HepG2 (cell line): ENCODE data around the gene USP7. TPM values are rescaled to one million over a fixed set of nuclear protein-coding genes. Genes with fewer than 3 reads are reported as not detected.

ENCODE experiments used
- AGO2 ChIP-seq: fragments of 200-400 bp; formaldehyde crosslinking; optimal IDR thresholded peaks from 2 replicates; pipeline ENCODE3; 2017; ENCODE audit warnings: mild to moderate bottlenecking, low read depth, low read length, moderate library complexity
- ARHGAP35 ChIP-seq: sonication (generic); formaldehyde crosslinking; IDR thresholded peaks from 2 replicates; pipeline ENCODE4 v1.9.0; 2022; ENCODE audit warnings: mild to moderate bottlenecking, inconsistent platforms, moderate library complexity, missing genetic modification reagents, borderline replicate concordance
- CCAR2 ChIP-seq: fragments of 200-400 bp; formaldehyde crosslinking; optimal IDR thresholded peaks from 2 replicates; pipeline ENCODE3; 2018; ENCODE audit warnings: low read depth, mild to moderate bottlenecking, low read length, moderate library complexity
- CEBPB ChIP-seq: IDR thresholded peaks from 2 replicates; pipeline ENCODE4 v1.6.1; 2011; ENCODE audit warnings: low read depth, low read length, improper control_type of control experiment, borderline replicate concordance
- DR1 ChIP-seq: sonication (generic); formaldehyde crosslinking; IDR thresholded peaks from 2 replicates; pipeline ENCODE4 v1.8.0; 2021; ENCODE audit warnings: mild to moderate bottlenecking, missing genetic modification reagents, inconsistent platforms
- HNRNPL ChIP-seq: fragments of 200-400 bp; formaldehyde crosslinking; IDR thresholded peaks from 2 replicates; pipeline ENCODE4 v1.6.1; 2017; ENCODE audit warnings: mild to moderate bottlenecking, low read depth, low read length
- HNRNPLL ChIP-seq: fragments of 200-400 bp; formaldehyde crosslinking; IDR thresholded peaks from 2 replicates; pipeline ENCODE4 v1.6.1; 2017; ENCODE audit warnings: mild to moderate bottlenecking, low read depth, low read length; ENCODE audit not compliant: poor library complexity, severe bottlenecking
- MXI1 ChIP-seq: IDR thresholded peaks from 3 replicates; pipeline ENCODE4 v1.6.1; 2012; ENCODE audit warnings: low read depth, low read length, inconsistent platforms, borderline replicate concordance
- NONO ChIP-seq, 2 experiments: fragments of 450-650 bp in 1 of 2; sonication (generic) in 1 of 2; formaldehyde crosslinking in 1 of 2; IDR thresholded peaks in 1 of 2; conservative IDR thresholded peaks in 1 of 2; 2 replicates each; pipeline versions ENCODE4 v1.6.1 to v1.8.0; 2017 to 2022; ENCODE audit warnings: mild to moderate bottlenecking in 1 of 2, missing genetic modification reagents in 1 of 2, moderate library complexity in 1 of 2
- PCBP1 ChIP-seq: fragments of 200-400 bp; formaldehyde crosslinking; IDR thresholded peaks from 2 replicates; pipeline ENCODE4 v1.6.1; 2017; ENCODE audit warnings: mild to moderate bottlenecking, low read depth, low read length, borderline replicate concordance
- PHB2 ChIP-seq: fragments of 450-650 bp; IDR thresholded peaks from 2 replicates; pipeline ENCODE4 v1.6.1; 2018; ENCODE audit not compliant: partially characterized antibody
- RAD21 ChIP-seq: fragments of 450-650 bp; formaldehyde crosslinking; IDR thresholded peaks from 2 replicates; pipeline ENCODE4 v1.5.0; 2020; ENCODE audit warnings: mild to moderate bottlenecking
- REXO4 ChIP-seq: sonication (generic); formaldehyde crosslinking; IDR thresholded peaks from 2 replicates; pipeline ENCODE4 v1.8.0; 2022; ENCODE audit warnings: missing genetic modification reagents, mild to moderate bottlenecking, borderline replicate concordance
- SCMH1 ChIP-seq: sonication (generic); formaldehyde crosslinking; IDR thresholded peaks from 2 replicates; pipeline ENCODE4 v1.9.0; 2021; ENCODE audit warnings: missing genetic modification reagents, mild to moderate bottlenecking, borderline replicate concordance
- SIN3A ChIP-seq: IDR thresholded peaks from 2 replicates; pipeline ENCODE4 v1.6.1; 2011; ENCODE audit warnings: low read depth, mild to moderate bottlenecking, control low read depth, low read length, borderline replicate concordance
- SOX13 ChIP-seq, 3 experiments: fragments of 450-650 bp in 1 of 3; sonication (generic) in 1 of 3; formaldehyde crosslinking in 1 of 3; IDR thresholded peaks in 2 of 3; conservative IDR thresholded peaks in 1 of 3; 2 replicates each; pipeline versions ENCODE4 v1.5.0 to v1.6.1; 2016 to 2020; ENCODE audit warnings: antibody characterized with exemption in 1 of 3, mild to moderate bottlenecking in 1 of 3, missing compliant biosample characterization in 1 of 3, missing genetic modification reagents in 1 of 3, moderate library complexity in 1 of 3
- SYNCRIP ChIP-seq: fragments of 200-400 bp; formaldehyde crosslinking; IDR thresholded peaks from 2 replicates; pipeline ENCODE4 v1.6.1; 2018; ENCODE audit warnings: mild to moderate bottlenecking, low read depth, low read length; ENCODE audit not compliant: insufficient read depth
- XRCC5 ChIP-seq: fragments of 200-400 bp; formaldehyde crosslinking; optimal IDR thresholded peaks from 2 replicates; pipeline ENCODE3; 2017; ENCODE audit warnings: mild to moderate bottlenecking, low read length
- ZNF232 ChIP-seq: sonication (generic); formaldehyde crosslinking; IDR thresholded peaks from 2 replicates; pipeline ENCODE4 v1.4.0; 2020; ENCODE audit warnings: missing genetic modification reagents, borderline replicate concordance
- ZNF282 ChIP-seq: fragments of 450-650 bp; IDR thresholded peaks from 2 replicates; pipeline ENCODE4 v1.6.1; 2018; ENCODE audit not compliant: partially characterized antibody
- ZNF550 ChIP-seq: sonication (generic); formaldehyde crosslinking; IDR thresholded peaks from 2 replicates; pipeline ENCODE4 v1.4.0; 2020; ENCODE audit warnings: mild to moderate bottlenecking, missing genetic modification reagents, borderline replicate concordance
- ZNF558 ChIP-seq: sonication (generic); formaldehyde crosslinking; IDR thresholded peaks from 2 replicates; pipeline ENCODE4 v1.9.0; 2022; ENCODE audit warnings: mild to moderate bottlenecking, missing genetic modification reagents, borderline replicate concordance
- ZNF570 ChIP-seq: sonication (generic); formaldehyde crosslinking; IDR thresholded peaks from 2 replicates; pipeline ENCODE4 v1.4.0; 2020; ENCODE audit warnings: mild to moderate bottlenecking, missing genetic modification reagents, borderline replicate concordance
- polyA plus RNA-seq, 8 experiments: library from polyadenylated mRNA; depleted of rRNA in 3 of 8; stranded (reverse) in 7 of 8; unstranded in 1 of 8; fragments of >200 nt; fragmentation: Illumina TruSeq in 4 of 8; extraction: Trizol in 4 of 8; gene quantifications; 2 replicates each; pipeline versions ENCODE4 v1.2.1 to v1.2.3, GENCODE V29; 2011 to 2016; ENCODE audit warnings: low read depth in 4 of 8, missing spikeins in 1 of 8, mixed read lengths in 1 of 8; ENCODE audit not compliant: insufficient read depth in 1 of 8
- total RNA-seq, 5 experiments: library from RNA; depleted of rRNA; stranded (reverse); fragments of >200 nt; fragmentation: Illumina TruSeq; extraction: Trizol; gene quantifications; 2 replicates each; pipeline ENCODE4 v1.2.3, GENCODE V29; 2016; ENCODE audit warnings: low read depth in 1 of 5
- TF ChIP-seq, protein P1 (sequence below): sonication (generic); formaldehyde crosslinking; IDR thresholded peaks from 2 replicates; pipeline ENCODE4 v1.5.1; 2020; ENCODE audit warnings: missing genetic modification reagents, mild to moderate bottlenecking, borderline replicate concordance

Gene USP7
- total and polyA plus RNA-seq, 2 of the 13 experiments (the other 11 are each of a cell fraction or from before 2014, with no cell fraction given) = 52.5 to 173 TPM

DNA sequence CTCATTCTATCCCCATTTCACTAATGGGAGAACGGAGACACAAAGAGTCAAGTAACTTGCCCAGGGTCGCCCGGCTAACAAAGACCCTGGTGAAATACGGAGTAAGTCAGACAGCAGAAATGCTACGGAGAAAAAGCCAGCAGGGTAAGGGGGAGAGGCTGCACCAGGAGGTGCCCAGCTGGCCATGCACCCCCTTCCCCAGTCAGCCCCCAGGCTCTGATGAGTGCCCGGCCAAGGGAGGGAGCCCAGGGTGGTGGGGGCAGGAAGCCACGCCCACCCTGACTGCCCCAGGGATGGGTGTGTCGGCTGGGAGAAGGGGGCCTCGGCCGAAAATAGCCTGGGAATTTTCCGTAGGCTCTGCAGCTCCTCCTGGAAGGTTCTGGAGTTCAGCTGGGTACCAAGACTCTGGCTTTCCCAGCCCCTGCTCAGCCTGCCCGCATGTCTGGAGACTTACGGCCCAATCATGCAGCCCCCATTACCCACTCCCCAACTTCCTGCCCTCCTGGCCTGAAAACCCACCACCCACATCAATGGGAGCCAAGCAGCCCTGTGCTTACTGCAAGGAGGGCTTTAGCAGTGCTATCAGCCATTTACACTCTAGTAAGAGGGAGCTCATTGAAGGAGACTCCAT, 99.1 kb downstream of the USP7 start (continued):
- TF ChIP-seq, protein P1, sequence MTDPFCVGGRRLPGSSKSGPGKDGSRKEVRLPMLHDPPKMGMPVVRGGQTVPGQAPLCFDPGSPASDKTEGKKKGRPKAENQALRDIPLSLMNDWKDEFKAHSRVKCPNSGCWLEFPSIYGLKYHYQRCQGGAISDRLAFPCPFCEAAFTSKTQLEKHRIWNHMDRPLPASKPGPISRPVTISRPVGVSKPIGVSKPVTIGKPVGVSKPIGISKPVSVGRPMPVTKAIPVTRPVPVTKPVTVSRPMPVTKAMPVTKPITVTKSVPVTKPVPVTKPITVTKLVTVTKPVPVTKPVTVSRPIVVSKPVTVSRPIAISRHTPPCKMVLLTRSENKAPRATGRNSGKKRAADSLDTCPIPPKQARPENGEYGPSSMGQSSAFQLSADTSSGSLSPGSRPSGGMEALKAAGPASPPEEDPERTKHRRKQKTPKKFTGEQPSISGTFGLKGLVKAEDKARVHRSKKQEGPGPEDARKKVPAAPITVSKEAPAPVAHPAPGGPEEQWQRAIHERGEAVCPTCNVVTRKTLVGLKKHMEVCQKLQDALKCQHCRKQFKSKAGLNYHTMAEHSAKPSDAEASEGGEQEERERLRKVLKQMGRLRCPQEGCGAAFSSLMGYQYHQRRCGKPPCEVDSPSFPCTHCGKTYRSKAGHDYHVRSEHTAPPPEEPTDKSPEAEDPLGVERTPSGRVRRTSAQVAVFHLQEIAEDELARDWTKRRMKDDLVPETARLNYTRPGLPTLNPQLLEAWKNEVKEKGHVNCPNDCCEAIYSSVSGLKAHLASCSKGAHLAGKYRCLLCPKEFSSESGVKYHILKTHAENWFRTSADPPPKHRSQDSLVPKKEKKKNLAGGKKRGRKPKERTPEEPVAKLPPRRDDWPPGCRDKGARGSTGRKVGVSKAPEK (CRISPR knock-in tag) = peak; percentile 2; the same call in 1 of the 2 replicates
- peak; percentile 84 for TF ChIP-seq ZNF232 (CRISPR knock-in tag)
- peak; percentile 60; the same call in 1 of the 2 replicates for TF ChIP-seq HNRNPL
- TF ChIP-seq ZNF570 = no peak
- TF ChIP-seq NONO (IDR thresholded peaks at IDR 0.05) = no peak
- TF ChIP-seq NONO (CRISPR knock-in tag; conservative IDR thresholded peaks at IDR 0.05) = no peak
- no peak for TF ChIP-seq ZNF282
- TF ChIP-seq AGO2 = peak; percentile 94
- TF ChIP-seq PCBP1 = peak; percentile 86; the same call in 1 of the 2 replicates
- TF ChIP-seq REXO4 (CRISPR knock-in tag) = no peak
- no peak for TF ChIP-seq ZNF550 (CRISPR knock-in tag)
- 0 out of 2 replicates have a peak, but pooled peaks have one; percentile 1 for TF ChIP-seq ARHGAP35 (CRISPR knock-in tag)
- no peak for TF ChIP-seq SYNCRIP
- no peak for TF ChIP-seq MXI1
- TF ChIP-seq RAD21 (CRISPR knock-in tag) = 0 out of 2 replicates have a peak, but pooled peaks have one; percentile 28
- no peak for TF ChIP-seq PHB2
- TF ChIP-seq CEBPB = no peak
- no peak for TF ChIP-seq DR1
- no peak for TF ChIP-seq CCAR2
- no peak for TF ChIP-seq SOX13 (IDR thresholded peaks at IDR 0.05)
- 0 out of 4 replicates have a peak, but pooled peaks of 1 of the 2 experiments have one; percentile 5 for TF ChIP-seq SOX13 (CRISPR knock-in tag; conservative IDR thresholded peaks at IDR 0.05 in 1 of 2, IDR thresholded peaks at IDR 0.05 in 1 of 2)
- peak; percentile 60 for TF ChIP-seq HNRNPLL
- TF ChIP-seq SCMH1 (CRISPR knock-in tag) = no peak
- TF ChIP-seq SIN3A = peak; percentile 46; the same call in 1 of the 2 replicates
- TF ChIP-seq XRCC5 = peak; percentile 22
- TF ChIP-seq ZNF558 = 0 out of 2 replicates have a peak, but pooled peaks have one; percentile 21
